NCI-H2196 (cell line): ENCODE results near the gene ST6GALNAC5.
"Not testable (repeated sequence)": the region's sequence is repeated elsewhere in the genome, so short reads cannot be mapped to it uniquely, and the experiment has no call there.

Experiments
- DNase-seq: peaks from one replicate; lab custom pipeline; 2025; ENCODE audit not compliant: unreplicated experiment; lab: John Stamatoyannopoulos, UW

ST6GALNAC5 gene

DNA sequence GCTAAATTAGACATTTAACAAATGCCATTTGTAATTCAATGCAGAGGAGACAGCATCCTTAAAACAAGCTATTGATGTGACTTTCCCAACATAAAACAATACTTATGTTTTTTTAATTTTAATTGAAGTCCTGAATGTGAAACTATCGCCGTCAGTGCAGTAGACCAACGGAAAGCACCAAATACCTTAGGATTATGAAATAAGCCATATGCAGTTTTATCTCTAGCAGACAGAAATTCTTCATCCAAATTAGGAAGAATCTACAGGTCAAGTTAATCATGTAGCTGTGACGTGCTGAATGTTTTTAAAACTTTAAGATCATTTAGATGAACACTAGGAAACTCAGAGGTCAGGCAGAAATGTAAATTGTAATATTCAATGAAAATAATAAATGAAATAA, 714 bp upstream of the ST6GALNAC5 start:
- no peak for DNase-seq

DNA sequence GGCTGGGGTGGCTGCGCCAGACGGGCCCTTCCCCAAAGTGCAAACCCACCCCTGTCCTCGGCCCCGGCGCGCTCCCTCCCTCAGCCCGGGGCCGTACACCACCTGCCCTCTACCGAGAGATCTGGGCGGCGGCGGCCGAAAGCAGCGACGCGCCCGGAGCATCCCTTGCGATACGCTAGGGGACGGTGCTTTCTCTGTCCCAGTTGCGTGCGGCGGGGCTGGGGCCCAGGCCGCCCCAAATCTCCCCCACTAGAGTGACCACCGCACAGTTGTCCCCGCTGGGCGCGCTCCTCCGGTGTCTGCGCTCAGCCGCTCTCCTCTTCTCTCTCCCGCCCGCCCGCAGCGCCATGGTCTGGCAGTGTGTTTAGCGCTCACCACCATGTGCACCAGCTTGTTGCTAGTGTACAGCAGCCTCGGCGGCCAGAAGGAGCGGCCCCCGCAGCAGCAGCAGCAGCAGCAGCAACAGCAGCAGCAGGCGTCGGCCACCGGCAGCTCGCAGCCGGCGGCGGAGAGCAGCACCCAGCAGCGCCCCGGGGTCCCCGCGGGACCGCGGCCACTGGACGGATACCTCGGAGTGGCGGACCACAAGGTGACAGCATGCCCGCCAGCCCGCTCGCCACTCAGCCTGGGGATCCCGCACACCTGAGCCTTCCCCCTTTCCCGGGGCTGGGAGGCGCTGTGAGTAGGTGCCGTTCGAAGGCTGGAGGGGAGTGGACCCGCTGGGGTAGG, 1.0 kb downstream of the ST6GALNAC5 start:
- DNase-seq, result no peak

DNA sequence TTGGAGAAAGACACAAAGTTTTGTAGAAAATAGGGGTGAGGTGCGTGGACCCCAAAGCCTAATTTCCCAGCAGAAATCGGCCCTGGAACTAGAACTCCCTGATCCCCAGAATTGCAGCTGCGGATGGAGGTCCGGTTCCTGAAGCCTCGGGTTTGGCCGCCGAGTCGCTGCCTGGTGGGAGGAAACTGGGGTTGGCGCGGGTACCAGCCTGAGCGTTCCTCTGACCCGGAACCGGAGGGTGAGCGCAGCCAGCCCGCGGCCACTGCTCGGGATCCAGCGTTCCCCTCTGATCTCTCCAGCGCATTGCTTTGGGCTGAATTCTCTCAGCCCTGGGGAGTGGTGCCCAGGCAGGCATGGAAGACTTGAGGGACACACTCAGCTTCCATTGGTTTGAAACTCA, 1.6 kb downstream of the ST6GALNAC5 start:
- DNase-seq, result no peak

DNA sequence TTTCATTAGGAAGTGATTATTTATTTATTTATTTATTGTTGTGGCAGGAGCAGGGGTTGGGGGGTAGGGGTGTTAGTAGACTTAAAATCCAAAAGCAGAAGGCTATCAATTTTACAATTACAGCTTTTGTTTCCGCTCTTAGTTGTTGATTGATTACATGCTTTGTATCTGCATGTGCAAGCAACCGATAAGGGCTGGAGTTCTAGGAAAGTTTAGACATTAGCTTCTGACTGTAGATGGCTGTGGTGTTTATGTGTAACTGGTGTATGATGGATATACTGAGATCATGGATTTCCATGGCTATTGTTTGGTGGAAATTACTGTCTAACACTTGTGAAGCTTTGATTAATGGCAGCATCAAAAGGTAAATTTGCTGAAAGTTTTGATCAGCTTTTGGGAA, 2.8 kb downstream of the ST6GALNAC5 start:
- DNase-seq, result no peak

DNA sequence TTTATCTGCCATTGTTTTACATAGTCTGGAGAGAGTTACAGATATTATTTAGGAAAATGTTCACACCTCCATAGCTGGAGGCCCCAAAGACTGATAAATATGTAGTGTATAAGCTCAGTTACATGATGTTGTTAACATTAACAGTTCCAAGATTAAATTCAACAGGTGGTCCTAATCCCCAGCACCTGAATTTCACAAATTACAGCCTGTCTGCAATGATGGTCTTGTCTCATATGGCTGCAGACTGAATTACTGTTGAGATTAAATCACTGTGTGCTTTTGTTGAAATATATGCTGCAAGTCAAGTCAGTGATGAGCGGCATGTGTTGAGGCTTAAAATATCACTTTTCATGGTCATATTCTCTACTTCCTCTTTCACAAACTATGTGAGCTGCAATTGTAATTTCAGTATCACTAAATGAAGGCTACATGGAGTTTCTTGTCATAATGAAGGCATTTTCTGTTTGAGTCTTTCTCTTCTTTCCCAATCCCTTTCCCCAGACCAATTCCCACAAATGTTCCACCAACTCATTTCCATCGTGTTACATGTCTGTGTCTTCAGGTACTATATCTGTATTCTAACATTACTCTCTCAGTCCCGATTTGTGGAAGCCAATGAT, 4.2 kb downstream of the ST6GALNAC5 start:
- DNase-seq, result no peak

DNA sequence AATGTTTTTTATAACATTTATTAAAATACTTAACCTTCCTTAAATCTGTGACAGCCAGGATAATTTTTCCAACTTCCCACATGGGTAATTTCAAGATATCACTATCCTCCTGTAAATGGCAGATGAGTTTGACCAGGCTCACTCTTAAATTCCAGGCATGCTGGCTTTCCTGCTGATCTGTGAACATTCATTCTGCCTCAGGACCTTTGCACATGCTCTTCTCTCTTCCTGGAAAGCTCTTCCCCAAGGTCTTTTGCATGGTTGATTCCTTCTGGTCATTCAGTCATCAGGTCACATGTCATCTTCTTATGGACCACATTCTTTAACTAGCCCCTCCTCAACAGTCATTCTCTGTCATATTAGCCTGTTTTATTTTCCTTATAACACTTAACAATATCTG, 5.7 kb downstream of the ST6GALNAC5 start:
- DNase-seq, result no peak

DNA sequence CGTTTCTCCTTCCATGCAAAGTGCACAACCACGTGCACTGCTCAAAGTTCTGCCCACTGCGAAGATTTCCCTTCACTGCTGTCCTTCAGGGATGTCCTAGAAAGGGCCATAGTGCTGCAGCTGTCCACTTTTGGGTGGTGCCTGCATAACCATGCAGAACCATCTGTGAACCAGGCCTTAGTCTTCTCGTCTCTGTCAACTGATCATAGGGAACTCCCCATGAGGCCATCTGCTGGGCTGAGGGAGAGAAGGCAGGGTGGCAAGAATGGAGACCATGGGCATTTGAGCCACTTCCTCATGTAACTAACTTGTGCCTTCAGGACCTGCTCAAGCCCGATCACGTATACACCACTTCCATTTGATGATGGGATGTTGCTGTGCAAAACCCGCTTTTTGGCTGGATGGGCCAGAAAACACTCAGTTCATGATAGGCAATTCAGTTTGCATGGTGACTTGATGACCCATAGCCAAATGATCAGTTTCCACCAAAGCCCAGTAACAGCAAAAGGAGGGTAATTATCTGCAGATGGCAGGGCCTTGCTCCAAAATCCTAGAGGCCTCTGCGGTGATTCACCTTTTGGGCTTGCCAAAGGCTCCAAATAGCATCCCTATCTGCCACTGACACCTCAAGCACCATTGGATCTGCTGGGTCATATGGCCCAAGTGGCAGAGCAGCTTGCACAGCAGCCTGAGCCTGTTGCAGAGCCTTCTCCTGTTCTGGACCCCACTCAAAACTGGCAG, 9.5 kb downstream of the ST6GALNAC5 start:
- DNase-seq, result no peak

DNA sequence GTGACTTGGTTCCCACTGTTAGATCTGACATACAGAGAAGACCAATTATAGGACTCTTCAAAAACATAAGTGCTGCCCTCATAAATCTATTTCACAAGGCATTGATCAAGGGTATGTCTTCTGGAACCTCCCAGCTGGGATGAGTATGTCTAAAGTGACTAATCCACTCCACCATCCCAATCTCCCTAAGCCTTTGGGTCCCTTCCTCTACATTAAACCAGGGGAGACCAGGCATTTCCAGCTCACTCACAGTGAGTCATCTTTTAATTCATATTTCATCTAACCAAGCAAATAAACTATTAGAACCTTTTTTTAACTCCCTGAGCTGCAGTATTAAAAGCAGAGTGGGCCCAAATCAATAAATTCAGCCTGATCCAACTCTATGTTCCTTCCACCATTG, 11.7 kb downstream of the ST6GALNAC5 start:
- not testable (repeated sequence) for DNase-seq

DNA sequence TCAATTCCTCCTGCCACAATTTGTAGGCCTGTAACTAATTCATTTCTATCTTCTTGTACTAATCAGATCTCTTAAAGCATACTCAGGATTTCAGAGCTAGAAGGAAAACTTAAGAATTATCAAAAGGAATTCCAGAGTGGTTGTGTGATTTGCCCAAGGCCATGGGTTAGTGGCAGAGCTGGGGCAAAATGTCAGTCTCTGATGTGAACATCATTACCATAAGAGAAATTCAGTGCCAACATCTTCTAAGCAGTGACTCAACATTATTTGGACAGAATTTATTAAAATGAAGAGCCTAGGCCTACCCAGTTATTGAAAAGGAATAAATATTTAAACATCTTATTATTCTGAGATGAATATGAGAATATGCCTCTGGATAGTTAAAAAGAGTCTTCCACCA, 14.5 kb downstream of the ST6GALNAC5 start:
- no peak for DNase-seq

DNA sequence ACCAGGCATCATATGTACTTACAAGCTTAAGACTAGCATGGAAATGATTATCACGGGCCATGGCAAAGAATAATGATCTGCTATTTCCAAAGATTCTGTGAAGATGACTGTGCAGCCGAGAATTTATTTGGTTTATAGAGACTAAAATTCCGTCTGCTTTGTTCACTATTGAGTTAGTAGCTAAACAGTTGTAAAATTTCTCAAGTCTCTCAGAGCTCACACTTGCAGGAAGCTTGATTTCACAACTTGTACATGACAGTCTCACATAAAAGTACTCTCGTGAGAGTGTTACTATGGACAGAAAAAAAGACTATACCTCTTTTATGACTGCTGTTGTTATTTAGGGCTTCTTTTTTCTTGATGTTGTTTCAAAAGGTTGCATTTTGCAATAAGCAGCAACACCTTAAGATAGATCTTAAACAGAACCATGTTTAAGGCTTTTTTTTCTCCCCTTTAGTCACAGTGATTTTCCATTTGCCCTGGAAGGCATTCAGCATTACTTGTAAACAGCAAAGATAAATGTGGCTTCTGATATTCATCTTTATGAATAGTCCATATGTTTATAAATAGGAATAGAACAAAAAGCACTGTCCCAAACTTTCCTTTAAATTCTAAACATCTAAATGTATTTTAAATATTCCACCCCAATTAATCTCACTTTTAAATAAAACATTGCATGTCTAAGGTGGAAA, 24.8 kb downstream of the ST6GALNAC5 start:
- DNase-seq, result no peak

DNA sequence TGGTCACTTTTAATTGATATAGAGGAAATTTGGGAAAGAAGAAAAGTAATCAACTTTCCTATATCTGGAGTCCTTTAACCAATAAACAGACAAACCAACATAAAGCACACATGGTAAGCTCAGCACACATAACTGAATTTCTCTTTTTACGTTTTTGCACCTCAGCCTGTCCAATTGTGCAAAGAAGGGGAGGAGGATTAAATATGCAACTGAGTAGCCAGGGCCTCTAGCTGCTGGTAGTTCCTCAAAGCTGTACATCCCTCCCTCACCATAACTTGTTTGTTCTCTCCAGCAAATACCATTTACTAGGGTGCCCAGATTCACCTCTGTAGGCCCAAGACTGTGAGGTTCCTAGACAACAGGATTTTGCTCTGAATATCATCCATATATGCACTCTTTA, 25.4 kb downstream of the ST6GALNAC5 start:
- DNase-seq, result no peak

DNA sequence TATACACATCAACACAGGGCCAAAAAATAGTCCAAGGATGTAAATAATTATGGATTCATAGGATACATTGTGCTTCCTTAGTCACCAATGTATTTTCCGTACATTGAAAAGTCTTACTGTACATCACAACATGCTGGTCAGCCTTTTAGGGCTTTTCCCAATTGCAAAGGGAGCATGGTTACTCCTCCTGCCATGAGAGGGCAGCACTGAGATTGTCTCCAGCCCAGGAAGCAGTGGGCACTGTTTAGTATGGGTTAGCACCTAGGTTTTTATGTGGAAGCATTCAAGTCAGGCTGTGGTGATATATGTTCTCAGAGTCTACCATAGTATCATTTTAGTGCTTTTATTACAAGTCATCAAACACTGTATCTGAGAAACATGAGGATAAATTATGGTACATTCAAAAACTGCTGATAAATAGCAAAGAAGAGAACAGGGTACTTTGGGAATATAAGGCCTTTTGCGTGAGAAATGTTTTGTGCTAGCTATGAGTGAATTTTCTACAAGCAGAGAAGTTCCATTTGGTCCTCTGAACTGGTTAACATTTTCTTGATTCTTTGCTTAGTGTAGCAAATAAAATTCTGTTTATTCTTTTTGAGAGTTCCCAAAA, 34.0 kb downstream of the ST6GALNAC5 start:
- DNase-seq, result no peak

DNA sequence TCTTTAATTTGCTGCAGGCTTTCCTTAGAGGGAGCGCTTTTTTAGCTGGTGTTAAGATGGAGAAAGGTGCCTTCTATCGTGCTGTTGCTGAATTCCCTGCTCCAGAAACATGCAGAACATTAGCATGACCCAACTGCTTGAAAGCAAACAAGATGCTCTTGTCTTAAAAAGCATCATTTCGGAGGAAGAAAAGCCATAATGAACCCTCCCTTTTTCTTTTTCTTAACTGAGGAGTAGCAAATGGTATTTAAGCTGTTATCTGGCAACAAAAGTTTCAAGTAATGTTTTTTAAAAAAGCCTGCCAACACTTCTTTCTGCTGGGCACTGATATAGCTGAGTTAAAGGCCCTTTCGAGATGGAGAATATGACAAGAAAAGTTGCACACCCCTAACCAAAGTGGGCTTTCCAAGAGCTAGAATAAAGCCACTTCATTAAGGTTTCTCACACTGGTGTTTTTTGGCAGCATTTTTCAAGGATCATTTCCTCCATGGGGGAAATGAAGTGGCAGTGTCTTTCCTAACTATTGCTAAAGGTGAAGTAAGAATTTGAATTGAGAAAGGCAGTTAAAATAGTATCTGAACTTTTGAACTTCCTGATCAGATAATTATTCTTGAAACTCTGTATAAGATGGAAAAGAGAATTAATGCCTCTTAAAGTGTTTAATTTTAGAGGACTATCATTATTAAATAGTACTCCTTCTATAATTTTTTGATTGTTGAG, 38.8 kb downstream of the ST6GALNAC5 start:
- no peak for DNase-seq

DNA sequence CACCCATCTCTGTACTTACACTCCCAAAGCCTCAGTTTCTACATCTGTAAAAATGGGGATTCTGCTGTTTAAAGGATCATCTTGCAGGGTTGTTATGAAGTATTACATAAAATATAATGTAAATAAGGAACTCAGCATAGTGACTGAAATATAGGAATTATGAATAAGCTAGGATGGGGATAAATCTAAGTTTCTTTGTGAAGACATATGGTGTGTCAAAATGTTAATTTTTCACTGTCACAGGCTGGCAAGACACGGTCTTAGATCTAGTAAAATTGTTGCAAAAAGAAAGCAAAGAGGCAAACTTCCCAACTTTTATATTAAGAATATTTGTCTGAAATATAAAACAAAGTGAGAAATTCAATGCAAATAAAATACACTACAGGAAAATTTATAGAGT, 42.0 kb downstream of the ST6GALNAC5 start:
- no peak for DNase-seq

DNA sequence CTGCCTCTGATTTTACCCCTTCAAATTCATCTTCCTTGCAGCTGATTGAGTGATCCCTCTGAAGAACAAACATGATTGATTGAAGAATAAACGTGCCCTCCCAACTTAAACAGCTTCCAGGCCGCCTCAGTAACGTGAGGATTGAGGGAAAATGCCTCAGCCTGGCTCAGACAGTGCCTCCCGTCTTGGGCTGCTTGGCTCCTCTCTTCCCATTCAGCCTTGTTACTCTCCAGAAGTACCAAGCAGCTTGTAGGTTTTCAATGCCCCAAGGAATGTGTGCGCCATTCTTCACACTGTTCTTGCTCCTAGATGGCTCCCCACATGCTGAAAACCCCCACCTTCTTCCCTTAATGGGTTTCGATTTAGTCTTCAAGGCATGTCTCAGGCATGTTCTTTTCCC, 51.8 kb downstream of the ST6GALNAC5 start:
- no peak for DNase-seq

DNA sequence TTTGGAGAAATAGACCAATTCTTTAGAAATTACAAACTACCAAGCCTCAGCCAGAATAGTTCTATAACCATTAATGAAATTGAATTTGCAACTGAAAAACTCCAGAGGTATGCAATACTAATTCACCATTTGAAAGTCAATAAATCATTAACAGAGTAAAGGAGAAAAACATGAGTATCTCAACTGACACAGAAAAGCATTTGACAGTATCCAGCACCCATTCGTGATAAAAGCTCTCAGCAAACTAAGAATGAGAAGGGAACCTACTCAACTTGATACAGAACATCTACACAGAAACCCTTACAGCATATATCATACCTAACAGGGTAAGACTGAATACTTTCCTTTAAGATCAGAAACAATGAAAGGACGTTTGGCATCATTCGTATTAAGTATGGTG, 54.3 kb downstream of the ST6GALNAC5 start:
- no peak for DNase-seq

DNA sequence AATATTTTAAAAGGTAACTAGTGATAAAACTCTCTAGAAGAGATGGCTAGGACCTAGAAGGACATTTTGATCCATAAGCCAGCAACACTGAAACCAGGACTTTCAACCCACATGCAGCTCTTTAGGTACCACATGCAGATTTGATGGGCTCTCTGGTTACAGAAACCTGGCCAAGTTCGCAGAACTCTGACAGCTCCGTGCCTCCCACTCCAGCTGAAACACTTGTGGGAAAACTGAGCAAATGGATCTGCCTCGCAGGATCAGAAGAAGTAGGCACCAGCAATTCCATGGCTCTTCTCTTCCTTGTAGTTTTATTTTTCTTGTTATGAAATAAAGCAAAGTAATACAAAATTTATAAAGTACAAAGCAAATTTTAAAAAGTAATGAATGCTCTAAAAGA, 58.5 kb downstream of the ST6GALNAC5 start:
- no peak for DNase-seq

DNA sequence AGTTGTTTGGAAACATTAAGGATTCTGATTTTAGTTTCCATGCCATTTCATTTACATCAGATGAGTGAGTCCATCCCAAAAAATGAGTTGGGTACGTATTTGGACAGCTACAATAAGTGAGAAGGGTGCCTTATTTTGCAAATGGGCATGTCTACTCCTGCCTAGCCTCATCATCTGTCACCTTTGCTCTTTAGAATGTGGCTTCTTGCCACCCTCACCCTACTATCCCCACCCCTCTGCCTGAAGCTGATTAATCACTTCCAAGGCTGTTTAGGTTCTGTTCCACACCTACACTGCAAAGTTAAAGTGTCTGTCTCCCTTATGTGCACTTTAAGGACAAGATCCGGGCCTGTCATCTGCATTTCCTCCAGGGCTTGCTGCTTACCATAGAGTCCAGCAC, 61.2 kb downstream of the ST6GALNAC5 start:
- DNase-seq, result no peak

DNA sequence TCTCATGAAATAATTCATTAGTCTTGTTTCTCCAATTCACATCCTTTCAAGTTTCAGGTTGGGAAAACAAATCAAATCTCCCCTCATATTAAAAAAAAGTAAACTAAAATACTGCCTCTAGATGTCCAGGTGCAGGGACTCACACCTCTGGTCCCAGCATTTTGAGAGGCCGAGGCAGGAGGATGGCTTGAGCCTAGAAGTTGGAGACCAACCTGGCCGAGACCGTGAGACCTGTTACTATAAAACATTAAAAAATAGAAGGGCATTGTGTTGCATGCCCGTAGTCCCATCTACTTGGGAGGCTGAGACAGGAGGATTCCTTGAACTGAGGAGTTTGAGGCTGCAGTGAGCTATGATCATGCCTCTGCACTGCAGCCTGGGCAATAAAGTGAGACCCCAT, 61.9 kb downstream of the ST6GALNAC5 start:
- DNase-seq, result no peak
